H1 (cell line): Measurements from ENCODE around the gene ST6GALNAC3. TPM values are rescaled to one million over a fixed set of nuclear protein-coding genes. Genes with fewer than 3 reads are reported as not detected.

Experiments used
- CTCF ChIA-PET: fragments of 300-600 bp; sonication (Branson Sonifier 250); formaldehyde crosslinking; loops from one replicate; lab custom pipeline; 2021; ENCODE audit not compliant: partially characterized antibody; lab: Charles Lee
- POLR2A ChIA-PET: fragments of 300-600 bp; sonication (Branson Sonifier 250); formaldehyde crosslinking; loops from one replicate; lab custom pipeline; 2021; ENCODE audit warnings: inconsistent platforms; ENCODE audit not compliant: partially characterized antibody; lab: Charles Lee
- DNase-seq, 2 experiments: peaks; one replicate each; pipeline versions ENCODE4 v3.0.0 to v3.0.0-alpha.2; 2010 to 2022; ENCODE audit warnings: low spot score in 2 of 2, low read depth in 1 of 2, mixed read lengths in 1 of 2
- FAIRE-seq: peaks from 2 replicates; lab custom pipeline; 2011; peaks lifted over from hg19 to GRCh38; lab: Jason Lieb, UNC
- H2AFZ ChIP-seq: 2 replicates; pipeline ENCODE4 v1.8.1; 2012; ENCODE audit warnings: low read length, inconsistent platforms
- H2AK5ac ChIP-seq: 2 replicates; pipeline ENCODE4 v1.6.1; 2013; ENCODE audit warnings: low read depth, low read length
- H2BK120ac ChIP-seq: replicated peaks from 2 replicates; pipeline ENCODE3; 2013; ENCODE audit warnings: low read depth, low read length, inconsistent platforms
- H2BK12ac ChIP-seq: 2 replicates; pipeline ENCODE4 v1.6.1; 2013; ENCODE audit warnings: low read depth, low read length
- H2BK15ac ChIP-seq: 2 replicates; pipeline ENCODE4 v1.6.1; 2013; ENCODE audit warnings: low read length
- H2BK20ac ChIP-seq: 2 replicates; pipeline ENCODE4 v1.6.1; 2013; ENCODE audit warnings: low read length
- H2BK5ac ChIP-seq: 2 replicates; pipeline ENCODE4 v1.6.1; 2013; ENCODE audit warnings: low read depth, low read length
- H3K14ac ChIP-seq: 2 replicates; pipeline ENCODE4 v1.6.1; 2013; ENCODE audit warnings: inconsistent platforms; ENCODE audit not compliant: insufficient read length
- H3K18ac ChIP-seq: 2 replicates; pipeline ENCODE4 v1.6.1; 2013; ENCODE audit warnings: low read length; ENCODE audit errors: extremely low read depth
- H3K23ac ChIP-seq: 2 replicates; pipeline ENCODE4 v1.6.1; 2013; ENCODE audit warnings: inconsistent platforms; ENCODE audit not compliant: insufficient read length
- H3K23me2 ChIP-seq: 2 replicates; pipeline ENCODE4 v1.6.1; 2013; ENCODE audit warnings: low read depth, low read length
- H3K27ac ChIP-seq: 2 replicates; pipeline ENCODE4 v1.6.1; 2011; ENCODE audit warnings: low read depth, low read length, inconsistent platforms
- H3K27me3 ChIP-seq, 4 experiments: replicated peaks in 1 of 4; 1 replicate in 1 of 4; 2 replicates in 3 of 4; pipeline versions ENCODE4 v1.6.1 to v1.8.1; 2011 to 2013; ENCODE audit warnings: low read length in 3 of 4, mild to moderate bottlenecking in 3 of 4, inconsistent platforms in 2 of 4, mixed read lengths in 2 of 4, moderate library complexity in 1 of 4; ENCODE audit not compliant: control insufficient read depth in 3 of 4, insufficient read depth in 3 of 4; ENCODE audit errors: extremely low read depth in 1 of 4
- H3K36me3 ChIP-seq, 4 experiments: 2 replicates each; pipeline versions ENCODE4 v1.6.1 to v1.8.1; 2011 to 2013; ENCODE audit warnings: mild to moderate bottlenecking in 4 of 4, low read length in 3 of 4, moderate library complexity in 2 of 4, control low read depth in 1 of 4, inconsistent platforms in 1 of 4; ENCODE audit not compliant: insufficient read depth in 4 of 4, control insufficient read depth in 2 of 4
- H3K4ac ChIP-seq: replicated peaks from 2 replicates; pipeline ENCODE3; 2013; ENCODE audit warnings: low read length, low read depth, mixed read lengths, inconsistent platforms; ENCODE audit not compliant: insufficient read length
- H3K4me1 ChIP-seq, 4 experiments: replicated peaks in 1 of 4; 1 replicate in 1 of 4; 2 replicates in 3 of 4; pipeline versions ENCODE4 v1.6.1 to v1.8.1; 2011 to 2013; ENCODE audit warnings: low read length in 3 of 4, inconsistent platforms in 2 of 4, mixed read lengths in 1 of 4; ENCODE audit not compliant: insufficient read depth in 4 of 4, control insufficient read depth in 3 of 4
- H3K4me2 ChIP-seq, 2 experiments: 2 replicates each; pipeline versions ENCODE4 v1.6.1 to v1.8.1; 2011 to 2013; ENCODE audit warnings: low read depth in 2 of 2, low read length in 2 of 2, control low read depth in 1 of 2, inconsistent platforms in 1 of 2, mild to moderate bottlenecking in 1 of 2; ENCODE audit not compliant: insufficient read depth in 1 of 2
- H3K4me3 ChIP-seq, 4 experiments: fragments of 200-600, 300-600 bp in 1 of 4; sonication (generic), shearing (Covaris generic), sonication (Bioruptor Twin) in 1 of 4; 2 replicates each; pipeline versions ENCODE4 v1.5.1 to v1.8.1; 2011 to 2016; ENCODE audit warnings: low read length in 4 of 4, low read depth in 3 of 4, control low read depth in 2 of 4, inconsistent platforms in 2 of 4, mild to moderate bottlenecking in 2 of 4, mixed read lengths in 1 of 4, moderate library complexity in 1 of 4; ENCODE audit not compliant: insufficient read depth in 2 of 4; ENCODE audit errors: extremely low read depth in 1 of 4
- H3K56ac ChIP-seq: replicated peaks from 2 replicates; pipeline ENCODE3; 2013; ENCODE audit warnings: low read depth, mild to moderate bottlenecking, mixed read lengths, low read length, inconsistent platforms; ENCODE audit not compliant: insufficient read length
- H3K79me1 ChIP-seq: 2 replicates; pipeline ENCODE4 v1.6.1; 2013; ENCODE audit warnings: low read depth, low read length, control low read depth
- H3K79me2 ChIP-seq, 2 experiments: 2 replicates each; pipeline versions ENCODE4 v1.6.1 to v1.8.1; 2012 to 2013; ENCODE audit warnings: low read length in 2 of 2, mild to moderate bottlenecking in 2 of 2, inconsistent platforms in 1 of 2; ENCODE audit not compliant: insufficient read depth in 2 of 2, control insufficient read depth in 1 of 2
- H3K9ac ChIP-seq, 4 experiments: replicated peaks in 1 of 4; 1 replicate in 1 of 4; 2 replicates in 3 of 4; pipeline versions ENCODE4 v1.6.1 to v1.8.1; 2011 to 2013; ENCODE audit warnings: low read depth in 3 of 4, low read length in 3 of 4, control low read depth in 2 of 4, mild to moderate bottlenecking in 2 of 4, moderate library complexity in 2 of 4, inconsistent platforms in 1 of 4; ENCODE audit errors: extremely low read depth in 1 of 4
- H3K9me3 ChIP-seq, 2 experiments: 2 replicates each; pipeline versions ENCODE4 v1.6.1 to v1.8.1; 2012 to 2013; ENCODE audit warnings: mild to moderate bottlenecking in 2 of 2, moderate library complexity in 2 of 2, control low read depth in 1 of 2, inconsistent platforms in 1 of 2, low read depth in 1 of 2, low read length in 1 of 2, mixed read lengths in 1 of 2; ENCODE audit not compliant: insufficient read depth in 2 of 2
- H4K20me1 ChIP-seq, 2 experiments: replicated peaks in 1 of 2; 2 replicates each; pipeline versions ENCODE3 to v1.8.1; 2011 to 2013; ENCODE audit warnings: inconsistent platforms in 2 of 2, low read length in 2 of 2, mild to moderate bottlenecking in 1 of 2; ENCODE audit not compliant: insufficient read depth in 2 of 2, control insufficient read depth in 1 of 2
- H4K5ac ChIP-seq: 2 replicates; pipeline ENCODE4 v1.6.1; 2013; ENCODE audit warnings: low read length, low read depth, mixed read lengths, inconsistent platforms; ENCODE audit not compliant: insufficient read length
- H4K8ac ChIP-seq: 2 replicates; pipeline ENCODE4 v1.8.0; 2013; ENCODE audit warnings: mild to moderate bottlenecking, moderate library complexity, low read length, inconsistent platforms; ENCODE audit not compliant: insufficient read depth; ENCODE audit errors: extremely low read depth
- H4K91ac ChIP-seq: replicated peaks from 2 replicates; pipeline ENCODE3; 2013; ENCODE audit warnings: low read length, mixed read lengths, inconsistent platforms; ENCODE audit not compliant: insufficient read length
- CHD1 ChIP-seq: IDR thresholded peaks from 2 replicates; pipeline ENCODE4 v1.6.1; 2012; ENCODE audit warnings: low read depth, low read length, improper control_type of control experiment
- WGBS, 2 experiments: shearing (Covaris generic) in 1 of 2; methylation state at CpG; one replicate each; pipeline versions ENCODE4 v1.1.6 to v1.1.7; 2013 to 2015; ENCODE audit warnings: low lambda C conversion rate in 2 of 2, mixed read lengths in 2 of 2, inconsistent platforms in 1 of 2, low coverage in 1 of 2, missing lambda C conversion rate in 1 of 2; ENCODE audit not compliant: insufficient replicate concordance in 2 of 2, insufficient coverage in 1 of 2, insufficient read length in 1 of 2; ENCODE audit errors: extremely low coverage in 1 of 2, missing lambda C conversion rate in 1 of 2; 5-methylcytosine and 5-hydroxymethylcytosine counted together
- polyA plus RNA-seq, 7 experiments: library from polyadenylated mRNA; depleted of rRNA in 3 of 7; stranded (reverse) in 5 of 7; unstranded in 2 of 7; fragments of >200 nt in 5 of 7; fragments of 200-250 nt in 2 of 7; gene quantifications; 1 replicate in 5 of 7; 2 replicates in 1 of 7; 4 replicates in 1 of 7; pipeline versions ENCODE4 v1.2.1 to v1.2.3, GENCODE V29; 2011 to 2013; ENCODE audit warnings: missing spikeins in 2 of 7, mixed read lengths in 2 of 7
- total RNA-seq: library from RNA; stranded (reverse); fragmentation: NEBNext Ultra II Directional; extraction: Animal tissue kit (Norgen Biotek cat#: 25700); gene quantifications from 2 replicates; pipeline ENCODE4 v1.2.1, GENCODE V29; 2021

Gene ST6GALNAC3
- total and polyA plus RNA-seq, 2 of the 8 experiments (the other 6 are each of a cell fraction or from before 2014, with no cell fraction given): 4.9 to 19.0 TPM

- no peak overlapping the region for H3K4me3 ChIP-seq
- no peak for DNase-seq
- H3K27me3 ChIP-seq: no peaks in the 10 kb centered on the region
- peaks cover 0 to 5% (median 0%) of the 10 kb centered on the region in 4 experiments; a peak in 4 of 7 replicates for H3K4me1 ChIP-seq
- H2BK120ac ChIP-seq: no peak overlapping the region
- no peak overlapping the region for H3K14ac ChIP-seq
- H3K36me3 ChIP-seq: no peaks in the 10 kb centered on the region
- H3K4me2 ChIP-seq: no peak overlapping the region
- no peak for TF ChIP-seq CHD1
- TF ChIP-seq, all 59 proteins: peak for 0
- Histone ChIP-seq H2BK12ac (no peak overlapping the region), H3K9me3 (no peaks in the 10 kb centered on the region), H4K8ac (no peak overlapping the region), H3K27ac (no peak overlapping the region), H2AFZ (no peak overlapping the region), H2BK5ac (no peak overlapping the region), H3K4ac (no peak overlapping the region), H2BK20ac (no peak overlapping the region), H3K79me1 (no peaks in the 10 kb centered on the region), H3K56ac (no peak overlapping the region), H3K23me2 (no peaks in the 10 kb centered on the region), H3K23ac (no peak overlapping the region), H3K18ac (no peak overlapping the region), H2AK5ac (no peak overlapping the region), H4K91ac (no peak overlapping the region), H2BK15ac (no peak overlapping the region), H3K9ac (no peak overlapping the region), H4K20me1 (no peaks in the 10 kb centered on the region), H4K5ac (no peak overlapping the region), H3K79me2 (no peaks in the 10 kb centered on the region)
- POLR2A ChIA-PET: no interaction called here
- WGBS, 2 experiments: 94% methylated on average over 2 of the region's 2 CpGs; no CpG with 5 or more reads in 1 of the 2 experiments
- FAIRE-seq: no peak
- CTCF ChIA-PET: interaction anchor here (0.7 to 1.5 kb wide), 3 partner anchors 92 to 1246 kb away, joined by 3 to 4 read pairs (median 3); no protein-coding TSS in a partner anchor
Observed at GRCh38 chr1:76287917-76288316, 213.4 kb downstream of the ST6GALNAC3 start.
